DMS153 (cell line): Measurements from ENCODE around the gene CCDC51.
"Not testable (repeated sequence)": the region's sequence is repeated elsewhere in the genome, so short reads cannot be mapped to it uniquely, and the experiment has no call there.

ENCODE experiments used
- DNase-seq: peaks from one replicate; lab custom pipeline; 2025; lab: John Stamatoyannopoulos, UW

Gene CCDC51

GRCh38 chr3:48439820-48440589, at the start of gene CCDC51, which contains the start of gene TMA7:
CCDC51 (minus strand) TSS chr3:48440119; CDS start chr3:48435128, 4,991 bp downstream.
TMA7 (plus strand) TSS chr3:48440257; CDS start chr3:48440297, 40 bp downstream.
- DNase-seq, result peak; percentile 77

GRCh38 chr3:48486952-48487351, 47.0 kb upstream of the CCDC51 start:
- DNase-seq, result no peak

- not testable (repeated sequence) for DNase-seq
Measured at GRCh38 chr3:48482822-48483221, 42.9 kb upstream of the CCDC51 start.

GRCh38 chr3:48480891-48481290, 41.0 kb upstream of the CCDC51 start:
- not testable (repeated sequence) for DNase-seq

GRCh38 chr3:48478626-48479555, 39.0 kb upstream of the CCDC51 start:
- no peak for DNase-seq

GRCh38 chr3:48477959-48478520, 38.1 kb upstream of the CCDC51 start:
- DNase-seq, result no peak

- no peak for DNase-seq
Measured at GRCh38 chr3:48476426-48477053, 36.6 kb upstream of the CCDC51 start.

- no peak for DNase-seq
Measured at GRCh38 chr3:48475188-48475587, 35.3 kb upstream of the CCDC51 start.

- DNase-seq, result no peak
Measured at GRCh38 chr3:48474619-48475018, 34.7 kb upstream of the CCDC51 start.

- DNase-seq, result not testable (repeated sequence)
Measured at GRCh38 chr3:48474031-48474430, 34.1 kb upstream of the CCDC51 start.

- no peak for DNase-seq
Measured at GRCh38 chr3:48473617-48473952, 33.7 kb upstream of the CCDC51 start.

GRCh38 chr3:48472923-48473616, 33.2 kb upstream of the CCDC51 start:
- peak; percentile 58 for DNase-seq

- no peak for DNase-seq
Measured at GRCh38 chr3:48472673-48472922, 32.7 kb upstream of the CCDC51 start.

GRCh38 chr3:48470286-48470685, 30.4 kb upstream of the CCDC51 start:
- no peak for DNase-seq

GRCh38 chr3:48469046-48469915, 29.4 kb upstream of the CCDC51 start:
- no peak for DNase-seq

- DNase-seq, result no peak
Measured at GRCh38 chr3:48468329-48468731, 28.4 kb upstream of the CCDC51 start.

- DNase-seq, result no peak
Measured at GRCh38 chr3:48467473-48468267, 27.8 kb upstream of the CCDC51 start.

GRCh38 chr3:48467110-48467454, 27.2 kb upstream of the CCDC51 start:
- DNase-seq, result no peak

- DNase-seq, result no peak
Measured at GRCh38 chr3:48466386-48467109, 26.6 kb upstream of the CCDC51 start.
